Activated CD4-positive, alpha-beta T cell treated with anti-CD3 and anti-CD28 coated beads, Interleukin-2, amount 50 U/mL, for 16 hours (primary cell): ENCODE results near the gene LAT.

Source experiments
- DNase-seq: peaks from one replicate; pipeline ENCODE4 v3.0.0-alpha.2; 2020

Gene LAT

GRCh38 chr16:29009050-29009837 lies 24.4 kb downstream of the LAT start:
- peak; percentile 66 for DNase-seq

GRCh38 chr16:29009838-29010166 lies 24.9 kb downstream of the LAT start:
- DNase-seq, result no peak

DNA sequence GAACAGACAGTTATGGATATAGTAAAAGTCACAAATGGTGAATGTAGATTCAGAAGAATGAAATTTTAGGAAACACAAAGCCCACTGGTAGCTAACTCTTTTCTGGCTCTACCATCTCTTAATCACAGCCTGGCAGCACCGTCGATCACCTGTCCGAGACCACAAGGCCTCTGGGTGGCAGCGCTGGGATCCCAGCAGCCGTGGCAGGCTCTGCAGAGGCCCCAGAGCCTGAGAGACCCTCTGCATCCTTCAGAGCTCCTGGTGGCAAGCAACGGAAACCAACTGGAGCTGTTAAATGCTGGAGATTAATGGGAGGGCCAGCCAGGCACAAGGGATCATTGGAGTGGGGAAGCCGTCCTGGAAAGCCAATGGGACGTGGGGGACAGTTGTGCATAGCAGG lies 26.3 kb downstream of the LAT start:
- no peak for DNase-seq

GRCh38 chr16:29011851-29012250 lies 27.0 kb downstream of the LAT start:
- no peak for DNase-seq

DNA sequence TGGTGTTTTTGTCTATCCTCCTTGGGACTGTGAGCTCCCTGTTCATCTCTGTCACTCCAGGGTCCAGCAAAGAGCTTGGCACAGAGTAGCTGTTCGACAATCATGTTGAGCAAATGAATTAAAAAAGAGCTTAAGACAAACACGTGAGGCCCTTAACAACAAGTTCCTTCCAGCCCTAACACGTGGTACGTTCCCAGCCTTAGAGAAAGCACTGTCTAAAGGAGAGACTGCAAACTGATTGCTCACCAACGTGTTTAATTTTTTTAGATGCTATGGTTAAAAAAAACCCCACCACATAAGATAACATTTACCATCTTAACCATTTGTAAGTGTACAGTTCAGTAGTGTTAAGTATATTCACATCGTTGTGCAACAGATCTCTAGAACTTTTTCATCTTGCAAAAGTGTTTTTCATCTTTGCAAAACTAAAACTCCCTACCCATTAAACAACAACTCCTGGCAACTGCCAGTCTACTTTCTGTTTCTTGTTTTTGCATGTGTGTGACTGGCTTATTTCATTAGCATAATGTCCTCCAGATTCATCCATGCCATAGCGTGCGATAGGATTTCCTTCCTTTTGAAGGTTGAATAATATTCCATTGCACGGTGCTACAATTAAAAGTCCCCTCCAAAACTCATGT lies 28.2 kb downstream of the LAT start:
- peak; percentile 61 for DNase-seq

GRCh38 chr16:29014561-29015069 lies 29.8 kb downstream of the LAT start:
- no peak for DNase-seq

DNA sequence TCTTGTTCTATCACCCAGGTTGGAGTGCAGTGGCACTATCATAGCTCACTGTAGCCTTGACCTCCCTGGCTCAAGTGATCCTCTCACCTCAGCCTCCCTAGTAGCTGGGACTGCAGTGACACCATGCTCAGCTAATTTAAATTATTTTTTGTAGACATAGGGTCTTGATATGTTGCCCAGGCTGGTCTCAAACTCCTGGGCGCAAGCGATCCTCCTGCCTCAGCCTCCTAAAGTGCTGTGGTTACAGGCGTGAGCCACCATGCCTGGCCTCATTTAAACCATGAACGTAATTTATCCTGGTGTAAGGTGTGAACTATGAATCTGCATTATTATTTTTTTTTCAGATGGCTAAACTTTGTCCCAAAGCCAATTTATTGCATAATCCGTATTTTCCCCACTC lies 37.3 kb downstream of the LAT start:
- DNase-seq, result no peak

GRCh38 chr16:29023279-29024277 lies 38.7 kb downstream of the LAT start:
- no peak for DNase-seq

DNA sequence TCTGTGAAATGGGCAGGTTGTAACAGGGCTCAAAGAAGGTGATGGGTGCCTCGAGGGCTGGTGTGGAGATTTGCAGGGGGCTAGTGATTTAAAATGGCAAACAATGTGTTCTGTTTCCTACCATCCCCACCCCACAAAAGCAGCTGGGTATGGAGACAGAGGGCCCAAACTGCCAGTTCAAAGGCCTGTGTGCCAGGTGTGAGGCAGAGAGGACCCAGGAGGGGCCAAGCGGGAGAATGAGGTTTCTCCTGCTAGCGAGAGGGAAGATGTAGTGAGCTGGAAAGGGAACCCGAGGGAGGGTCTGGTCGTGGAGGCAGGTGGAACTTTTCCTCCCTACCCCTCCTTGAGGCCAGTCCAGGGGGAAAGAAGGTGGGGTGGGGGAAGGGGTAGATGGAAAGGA lies 39.4 kb downstream of the LAT start:
- no peak for DNase-seq

GRCh38 chr16:29025218-29025617 lies 40.4 kb downstream of the LAT start:
- DNase-seq, result no peak

DNA sequence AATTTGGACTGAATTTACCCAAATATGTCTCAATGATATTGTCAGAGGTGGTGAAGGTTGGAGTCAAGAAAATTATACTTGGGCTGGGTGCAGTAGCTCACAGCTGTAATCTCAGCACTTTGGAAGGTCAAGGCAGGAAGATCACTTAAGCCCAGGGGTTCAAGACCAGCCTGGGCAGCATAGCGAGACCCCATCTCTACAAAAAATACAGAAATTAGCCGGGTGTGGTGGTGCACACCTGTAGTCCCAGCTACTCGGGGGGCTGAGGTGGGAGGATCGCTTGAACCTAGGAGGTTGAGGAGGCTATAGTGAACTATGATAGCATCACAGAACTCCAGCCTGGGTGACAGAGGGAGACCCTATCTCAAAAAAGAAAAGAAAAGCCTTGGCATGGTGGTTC lies 40.9 kb downstream of the LAT start:
- no peak for DNase-seq

DNA sequence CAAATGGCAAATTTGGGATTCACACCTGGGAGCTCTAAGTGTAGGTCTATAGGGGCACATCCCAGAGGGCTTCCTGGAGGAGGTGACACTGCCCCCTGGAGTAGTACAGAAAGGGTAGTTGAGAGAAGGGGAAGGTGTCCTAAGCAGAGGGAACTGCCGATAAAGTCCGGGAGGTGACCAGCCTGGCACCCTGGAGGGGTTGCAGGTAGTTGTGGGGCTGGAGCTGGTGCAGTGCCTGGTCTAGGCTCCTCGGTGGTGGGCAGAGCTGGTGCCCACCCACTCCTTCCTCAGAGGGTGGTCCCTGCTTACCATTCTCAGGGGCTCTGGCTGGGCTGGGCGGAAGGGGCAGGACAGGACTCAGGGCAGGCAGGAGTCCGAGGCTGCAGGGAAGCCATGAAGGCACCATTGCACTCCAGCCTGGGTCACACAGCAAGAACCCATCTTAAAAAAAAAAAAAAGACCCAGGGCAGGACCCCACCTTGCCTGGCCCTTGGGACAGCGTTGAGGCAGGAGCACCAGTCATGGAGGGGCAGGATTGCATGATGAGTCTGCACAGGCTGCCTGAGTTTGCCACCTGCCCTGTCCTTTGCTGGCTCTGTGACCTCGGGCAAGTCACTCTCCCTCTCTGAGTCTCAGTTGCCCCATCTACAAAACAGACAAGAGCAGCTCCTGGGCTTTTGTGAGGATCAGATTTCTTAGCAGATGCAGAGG lies 43.8 kb downstream of the LAT start:
- no peak for DNase-seq

DNA sequence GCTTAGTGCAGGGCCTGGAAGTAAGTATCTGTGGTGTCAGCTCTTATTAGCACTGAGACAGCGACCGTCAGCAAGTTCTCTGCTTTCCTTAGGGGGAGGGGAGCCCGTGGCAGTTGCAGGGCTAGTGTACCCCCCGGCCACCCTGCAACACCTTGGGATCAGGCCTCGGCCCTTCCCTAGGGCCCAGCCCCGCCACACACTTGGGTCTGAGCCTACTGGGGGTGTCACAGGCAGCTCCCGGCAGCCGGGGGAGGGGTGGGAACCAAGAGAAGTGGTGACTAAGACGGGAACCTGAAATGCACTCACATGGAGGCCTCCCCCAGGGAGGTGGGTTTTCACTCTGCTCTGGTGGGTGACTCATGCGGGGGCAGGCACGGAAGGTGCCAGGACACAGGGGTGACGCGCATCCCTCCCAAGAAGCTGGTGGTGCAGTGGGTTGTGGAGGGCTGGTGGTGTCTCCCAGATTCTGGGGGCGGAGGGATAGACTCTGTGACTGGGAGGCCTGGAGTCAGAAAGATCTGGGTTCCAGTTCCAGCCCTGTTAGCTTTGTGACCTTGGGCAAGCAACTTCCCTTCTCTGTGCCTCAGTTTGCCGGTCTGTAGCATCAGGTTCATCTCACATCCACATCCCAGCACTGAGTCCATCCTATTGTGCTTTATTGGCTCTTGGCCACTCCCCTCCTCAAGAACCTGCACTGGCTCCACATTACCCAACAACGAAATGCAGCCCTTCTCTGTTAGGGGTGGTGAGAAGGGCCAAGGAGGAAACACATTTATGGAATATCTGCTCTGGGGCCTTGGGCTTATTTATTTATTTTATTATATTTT lies 44.5 kb downstream of the LAT start:
- DNase-seq, result peak; percentile 95

- DNase-seq, result no peak
These were observed 45.4 kb downstream of the LAT start for GRCh38 chr16:29030086-29030840.
